Activated naive CD4-positive, alpha-beta T cell treated with Interleukin-2 at 50 U/mL for 16 hours (primary cell): Measurements from ENCODE around the gene AFF3.
"Not testable (repeated sequence)": the region's sequence is repeated elsewhere in the genome, so short reads cannot be mapped to it uniquely, and the experiment has no call there.

Source experiments
- DNase-seq: peaks from one replicate; pipeline ENCODE4 v3.0.0-alpha.2; 2020

Gene AFF3

GRCh38 chr2:99689145-99689742, 453.1 kb downstream of the AFF3 start:
- no peak for DNase-seq

DNA sequence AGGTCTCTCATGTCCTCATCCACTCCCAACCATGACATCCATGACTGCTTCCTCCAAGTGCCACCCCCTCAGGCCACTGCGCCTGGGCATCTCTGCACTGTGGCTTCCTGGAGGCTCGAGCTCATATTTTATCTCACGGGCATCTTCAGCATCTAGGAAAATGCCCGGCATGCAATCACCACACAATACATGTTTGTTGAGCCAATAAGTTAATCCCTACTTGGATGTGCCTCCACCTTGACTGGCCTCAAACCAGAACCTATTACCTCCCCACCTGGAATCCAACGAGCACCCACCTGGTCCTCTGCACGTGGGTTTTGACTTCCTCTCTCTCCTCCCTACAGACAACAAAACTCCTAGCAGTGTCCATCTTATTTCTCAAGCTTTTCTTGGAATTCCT, 453.7 kb downstream of the AFF3 start:
- DNase-seq: no peak

DNA sequence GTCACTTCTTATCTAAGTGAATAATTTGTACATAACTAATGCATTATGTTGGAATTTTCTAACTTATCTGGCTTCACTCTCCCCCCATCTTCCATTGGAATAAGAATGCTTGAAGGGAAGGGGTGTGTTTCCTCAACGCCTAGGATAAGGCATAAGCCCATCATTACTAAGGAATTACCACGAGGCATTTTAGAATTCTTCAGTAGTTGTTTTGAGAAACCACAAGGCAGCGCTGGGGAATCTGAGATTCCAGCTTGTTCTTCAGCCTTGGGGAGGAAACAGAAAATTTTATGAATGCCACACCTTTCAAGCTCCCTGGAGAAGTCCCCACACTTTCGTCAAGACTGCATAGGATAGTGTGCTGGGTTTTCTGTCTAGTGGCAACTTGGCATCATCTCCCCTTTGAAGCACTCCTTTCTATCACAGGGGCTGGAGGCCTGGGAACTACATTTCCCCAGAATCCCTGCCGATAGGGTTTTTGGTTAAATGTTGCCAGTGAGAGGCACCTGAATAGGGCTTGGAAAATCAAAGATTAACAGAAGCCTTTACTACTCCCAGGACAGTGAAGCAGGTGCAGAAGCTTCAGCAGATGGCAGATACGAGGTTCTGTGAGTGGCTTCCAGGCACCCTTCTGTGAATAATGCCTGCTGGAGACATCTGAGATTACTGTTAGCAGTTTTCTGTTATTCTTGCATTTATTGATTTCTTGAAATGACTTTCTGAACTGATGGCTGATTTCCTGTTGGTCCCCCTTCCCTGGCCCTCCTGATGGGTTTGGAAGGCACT, 459.9 kb downstream of the AFF3 start:
- no peak for DNase-seq

- no peak for DNase-seq
Measured at GRCh38 chr2:99680946-99681345, 461.4 kb downstream of the AFF3 start.

DNA sequence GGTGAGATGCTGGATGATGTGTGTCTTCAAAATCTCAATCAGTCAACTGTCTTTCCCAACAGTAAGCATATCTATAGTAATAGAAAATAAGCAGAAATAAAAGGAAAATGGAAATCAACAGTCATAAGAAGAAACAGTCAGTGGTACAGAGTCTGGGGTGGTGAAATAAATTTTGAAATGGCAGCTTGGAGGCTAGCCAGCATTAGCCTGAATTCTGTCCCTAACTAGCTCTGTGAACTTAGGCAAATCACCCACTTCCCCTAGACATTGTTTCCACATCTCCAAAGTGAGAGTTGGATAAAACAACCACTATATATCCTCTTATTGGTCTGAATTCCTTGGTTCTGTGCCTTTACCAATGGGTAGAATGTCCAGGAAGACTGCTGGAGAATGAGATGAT, 462.9 kb downstream of the AFF3 start:
- no peak for DNase-seq

DNA sequence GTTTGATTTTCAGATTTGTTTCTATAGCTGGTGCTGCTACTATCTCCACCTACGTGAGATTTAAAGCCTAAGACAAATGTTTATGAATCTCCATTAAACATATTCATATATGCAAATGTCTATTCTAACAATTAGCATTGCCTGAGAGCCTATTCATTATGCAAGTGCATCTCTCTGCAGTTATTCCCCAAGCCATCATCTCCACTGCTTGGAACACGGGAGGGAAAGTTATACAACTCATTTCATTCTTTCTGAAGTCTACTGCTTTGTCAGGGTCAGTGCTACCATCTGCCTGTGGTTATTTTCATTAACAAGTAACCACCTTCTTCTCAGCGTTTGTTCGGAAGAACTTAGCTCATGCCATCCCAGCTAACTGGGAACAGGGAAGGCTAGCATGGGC, 463.8 kb downstream of the AFF3 start:
- no peak for DNase-seq

GRCh38 chr2:99677814-99678213, 464.6 kb downstream of the AFF3 start:
- no peak for DNase-seq

- no peak for DNase-seq
Measured at GRCh38 chr2:99675130-99675661, 467.2 kb downstream of the AFF3 start.

GRCh38 chr2:99674090-99674489, 468.3 kb downstream of the AFF3 start:
- no peak for DNase-seq

- DNase-seq: no peak
Measured at GRCh38 chr2:99672766-99673350, 469.5 kb downstream of the AFF3 start.

GRCh38 chr2:99670768-99671734, 471.3 kb downstream of the AFF3 start:
- no peak for DNase-seq

GRCh38 chr2:99666256-99666655, 476.1 kb downstream of the AFF3 start:
- no peak for DNase-seq

DNA sequence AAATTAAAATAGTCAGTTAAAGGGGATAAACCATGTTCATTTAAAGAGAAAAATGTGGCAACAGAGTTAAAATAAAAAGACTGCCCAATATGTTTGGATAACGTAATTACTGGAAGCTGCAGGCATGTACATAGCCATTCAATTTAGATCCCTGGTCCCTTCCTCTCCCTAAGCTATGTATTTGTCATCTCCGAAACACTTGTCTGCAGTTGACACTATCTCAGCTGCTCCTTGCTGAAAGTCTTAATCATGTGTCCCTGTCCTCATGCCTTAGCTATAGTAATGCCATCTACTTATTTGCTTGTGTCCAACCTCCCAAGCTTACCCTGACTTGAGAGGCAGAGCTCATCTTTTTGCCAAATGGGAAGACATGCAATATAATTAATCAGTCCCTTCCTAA, 478.7 kb downstream of the AFF3 start:
- no peak for DNase-seq

DNA sequence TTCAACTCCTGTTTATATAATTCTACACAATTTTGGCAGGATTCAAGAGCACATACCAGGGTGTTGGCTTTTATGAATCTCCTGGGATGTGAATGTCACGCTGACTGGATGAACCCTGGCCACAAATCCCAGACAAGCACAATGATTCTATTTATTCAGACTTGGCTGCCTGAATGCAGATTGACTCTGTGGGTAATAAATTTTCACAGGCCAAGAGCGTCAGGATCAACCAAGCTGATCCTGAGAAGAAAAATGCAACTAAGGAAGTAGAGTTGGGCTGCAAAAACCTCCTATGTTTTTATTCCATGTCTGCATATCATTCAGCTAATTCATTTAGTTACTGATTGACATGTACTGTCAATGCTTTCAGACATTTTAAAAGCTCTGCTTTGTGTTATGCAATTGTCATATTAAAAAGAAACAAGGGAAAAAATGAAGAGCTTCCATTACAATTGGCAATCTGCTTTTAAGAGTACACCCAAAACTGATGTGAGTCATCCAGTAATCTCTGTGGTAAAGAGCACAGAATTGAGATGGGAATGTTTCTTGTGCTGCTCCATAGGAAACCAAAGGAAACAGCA, 479.5 kb downstream of the AFF3 start:
- DNase-seq: no peak

GRCh38 chr2:99661761-99662160, 480.6 kb downstream of the AFF3 start:
- DNase-seq: not testable (repeated sequence)

GRCh38 chr2:99660616-99661406, 481.6 kb downstream of the AFF3 start:
- no peak for DNase-seq

GRCh38 chr2:99659874-99660273, 482.5 kb downstream of the AFF3 start:
- DNase-seq: no peak

- DNase-seq: no peak
Measured at GRCh38 chr2:99657691-99658258, 484.6 kb downstream of the AFF3 start.

- DNase-seq: no peak
Measured at GRCh38 chr2:99656994-99657393, 485.4 kb downstream of the AFF3 start.

DNA sequence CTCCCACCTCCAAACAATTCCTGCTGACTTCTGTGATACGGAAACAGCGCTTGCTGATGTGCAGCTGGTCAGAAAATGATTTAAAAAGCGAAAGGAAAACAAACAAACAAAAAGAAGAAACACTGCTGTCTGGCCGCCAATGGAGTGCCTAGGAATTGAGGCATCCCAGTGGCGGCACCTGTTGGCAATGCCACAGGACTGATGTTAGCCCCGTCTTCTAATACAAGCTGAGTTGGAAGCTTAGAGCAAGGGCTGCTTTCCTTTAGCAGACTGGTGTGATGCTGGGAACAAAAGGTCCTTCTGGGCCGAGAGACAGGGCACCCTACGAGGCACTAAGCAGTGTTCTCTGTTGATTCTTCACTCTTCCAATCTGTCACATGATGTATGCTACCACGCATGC, 489.0 kb downstream of the AFF3 start:
- DNase-seq: no peak

DNA sequence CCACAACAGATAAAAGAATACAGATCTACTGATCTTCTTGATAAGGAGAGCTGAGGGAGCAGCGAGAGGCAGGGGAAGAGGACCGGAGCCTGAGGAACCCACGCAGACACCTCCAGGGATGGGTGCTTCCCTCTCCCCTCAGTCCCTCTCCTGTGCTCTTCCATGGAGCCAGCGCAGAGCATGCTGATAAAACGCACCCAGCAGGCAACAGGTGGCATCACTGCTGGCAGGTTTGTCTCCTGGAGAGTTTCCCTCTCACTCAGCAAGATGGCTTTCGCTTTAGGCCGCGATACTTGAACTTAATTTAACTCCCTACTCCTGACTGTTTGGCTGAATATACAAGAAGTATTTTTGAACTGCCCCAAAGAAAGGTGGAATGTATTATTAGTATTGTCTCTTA, 489.5 kb downstream of the AFF3 start:
- no peak for DNase-seq
